Measurements from ENCODE around the gene INTS7. TPM values are rescaled to one million over a fixed set of nuclear protein-coding genes. Genes with fewer than 3 reads are reported as not detected.

The INTS7 gene
- total RNA-seq, 1 experiment from 2014 or later: 35.5 TPM

DNA sequence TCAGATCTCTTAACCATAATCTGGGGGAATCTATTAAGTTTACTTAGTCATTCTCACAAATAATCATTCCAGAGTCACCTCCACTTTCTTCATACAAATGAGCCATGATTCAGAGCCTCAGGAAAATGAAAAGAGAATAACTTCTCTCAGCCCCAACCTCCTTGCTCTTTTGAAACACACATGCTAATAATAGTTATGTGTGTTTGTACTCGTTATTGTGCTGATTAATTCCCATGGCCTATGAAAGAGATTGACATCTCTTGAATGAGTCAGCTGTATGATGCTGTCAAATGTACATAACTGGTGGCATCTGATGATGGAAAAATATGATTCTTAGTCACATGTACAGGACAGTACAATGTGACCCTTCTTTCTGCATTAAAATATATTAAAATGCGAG, 41.7 kb upstream of the INTS7 start:
- Histone ChIP-seq H3K27ac (ENCODE audit: low read length) (no peak overlapping the region), H3K4me1 (ENCODE audit: control insufficient read depth, insufficient read depth, low read length) (no peaks in the 10 kb centered on the region), H3K9me3 (ENCODE audit: control insufficient read depth, insufficient read depth, low read depth, low read length) (no peaks in the 10 kb centered on the region), H3K4me3 (ENCODE audit: low read depth in 2 of 2, low read length in 2 of 2) (no peak overlapping the region), H3K36me3 (ENCODE audit: control insufficient read depth, insufficient read depth, low read length) (peaks cover 39% of the 10 kb centered on the region), H3K27me3 (ENCODE audit: control insufficient read depth, insufficient read depth, low read length) (no peaks in the 10 kb centered on the region)
- in situ Hi-C loops (cut with HindIII; ENCODE audit: low pct_unique_long_range_greater_than_20kb, low sequenced_read_pairs): no loop called here
- ATAC-seq (no peak), DNase-seq (ENCODE audit: low read depth, low spot score) (no peak)
- BruUV-seq (replicated peaks): no TSS peak
- TF ChIP-seq POLR2AphosphoS5 (IDR thresholded peaks at IDR 0.05; ENCODE audit: low read depth, low read length): no peak
- no peak for TF ChIP-seq TCF7L2 (IDR thresholded peaks at IDR 0.05; ENCODE audit: low read depth, low read length)
- TF ChIP-seq, protein P1, sequence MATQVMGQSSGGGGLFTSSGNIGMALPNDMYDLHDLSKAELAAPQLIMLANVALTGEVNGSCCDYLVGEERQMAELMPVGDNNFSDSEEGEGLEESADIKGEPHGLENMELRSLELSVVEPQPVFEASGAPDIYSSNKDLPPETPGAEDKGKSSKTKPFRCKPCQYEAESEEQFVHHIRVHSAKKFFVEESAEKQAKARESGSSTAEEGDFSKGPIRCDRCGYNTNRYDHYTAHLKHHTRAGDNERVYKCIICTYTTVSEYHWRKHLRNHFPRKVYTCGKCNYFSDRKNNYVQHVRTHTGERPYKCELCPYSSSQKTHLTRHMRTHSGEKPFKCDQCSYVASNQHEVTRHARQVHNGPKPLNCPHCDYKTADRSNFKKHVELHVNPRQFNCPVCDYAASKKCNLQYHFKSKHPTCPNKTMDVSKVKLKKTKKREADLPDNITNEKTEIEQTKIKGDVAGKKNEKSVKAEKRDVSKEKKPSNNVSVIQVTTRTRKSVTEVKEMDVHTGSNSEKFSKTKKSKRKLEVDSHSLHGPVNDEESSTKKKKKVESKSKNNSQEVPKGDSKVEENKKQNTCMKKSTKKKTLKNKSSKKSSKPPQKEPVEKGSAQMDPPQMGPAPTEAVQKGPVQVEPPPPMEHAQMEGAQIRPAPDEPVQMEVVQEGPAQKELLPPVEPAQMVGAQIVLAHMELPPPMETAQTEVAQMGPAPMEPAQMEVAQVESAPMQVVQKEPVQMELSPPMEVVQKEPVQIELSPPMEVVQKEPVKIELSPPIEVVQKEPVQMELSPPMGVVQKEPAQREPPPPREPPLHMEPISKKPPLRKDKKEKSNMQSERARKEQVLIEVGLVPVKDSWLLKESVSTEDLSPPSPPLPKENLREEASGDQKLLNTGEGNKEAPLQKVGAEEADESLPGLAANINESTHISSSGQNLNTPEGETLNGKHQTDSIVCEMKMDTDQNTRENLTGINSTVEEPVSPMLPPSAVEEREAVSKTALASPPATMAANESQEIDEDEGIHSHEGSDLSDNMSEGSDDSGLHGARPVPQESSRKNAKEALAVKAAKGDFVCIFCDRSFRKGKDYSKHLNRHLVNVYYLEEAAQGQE (IDR thresholded peaks at IDR 0.05; ENCODE audit: insufficient read depth in 1 of 2, low read depth in 2 of 2, low read length in 1 of 2): no peak
- ChIA-PET CTCF (no interaction called here), POLR2A (no interaction called here)
- intact Hi-C loops (cut with micrococcal nuclease; ENCODE audit: unreplicated experiment): no loop called here

DNA sequence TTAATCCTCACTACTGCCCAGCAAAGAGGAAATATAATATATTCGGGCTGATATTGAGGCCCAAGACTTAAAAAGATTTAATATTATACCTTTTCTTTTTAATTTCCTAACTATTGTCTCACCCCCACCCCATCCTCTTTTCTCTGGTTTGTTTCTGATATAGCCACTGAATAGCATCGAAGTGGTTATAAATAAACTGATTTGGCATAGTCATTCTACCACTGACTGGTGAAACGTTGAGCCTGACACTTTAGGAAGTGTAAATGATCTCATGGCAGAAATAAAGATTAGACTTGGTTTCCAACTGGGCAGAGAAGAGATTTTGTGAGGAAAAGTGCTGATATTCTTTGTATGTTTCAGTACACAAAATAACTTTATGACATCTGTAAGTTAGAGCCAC, 39.5 kb upstream of the INTS7 start:
- CTCF ChIA-PET: no interaction called here
- no peaks in the 10 kb centered on the region for H3K9me3 ChIP-seq (ENCODE audit: control insufficient read depth, insufficient read depth, low read depth, low read length)
- no peaks in the 10 kb centered on the region for H3K4me1 ChIP-seq (ENCODE audit: control insufficient read depth, insufficient read depth, low read length)
- H3K36me3 ChIP-seq (ENCODE audit: control insufficient read depth, insufficient read depth, low read length): peaks cover 33% of the 10 kb centered on the region; the same call in 1 of the 2 replicates
- no TSS peak for BruUV-seq (replicated peaks)
- H3K4me3 ChIP-seq (ENCODE audit: low read depth in 2 of 2, low read length in 2 of 2): no peak overlapping the region
- ATAC-seq (no peak), DNase-seq (ENCODE audit: low read depth, low spot score) (no peak)
- in situ Hi-C loops (cut with HindIII; ENCODE audit: low pct_unique_long_range_greater_than_20kb, low sequenced_read_pairs) (no loop called here), intact Hi-C loops (cut with micrococcal nuclease; ENCODE audit: unreplicated experiment) (no loop called here)
- TF ChIP-seq, protein P1 (IDR thresholded peaks at IDR 0.05; ENCODE audit: insufficient read depth in 1 of 2, low read depth in 2 of 2, low read length in 1 of 2): no peak
- TF ChIP-seq POLR2AphosphoS5 (IDR thresholded peaks at IDR 0.05; ENCODE audit: low read depth, low read length): no peak
- TF ChIP-seq TCF7L2 (IDR thresholded peaks at IDR 0.05; ENCODE audit: low read depth, low read length): no peak
- TF ChIP-seq SIN3A (IDR thresholded peaks at IDR 0.05; ENCODE audit: borderline replicate concordance, insufficient read depth, low read depth, low read length): no peak
- no peak for TF ChIP-seq CTCF (IDR thresholded peaks at IDR 0.05)
- POLR2A ChIA-PET: no interaction called here
- no peaks in the 10 kb centered on the region for H3K27me3 ChIP-seq (ENCODE audit: control insufficient read depth, insufficient read depth, low read length)
- no peak overlapping the region for H3K27ac ChIP-seq (ENCODE audit: low read length)
